ENCODE results near the gene SND1. TPM values are rescaled to one million over a fixed set of nuclear protein-coding genes. Genes with fewer than 3 reads are reported as not detected.

SND1 gene
- total and polyA plus RNA-seq, 2 donors (not counting 3 experiments of a cell fraction or from before 2014, with no cell fraction given), result 116 to 249 TPM

- Histone ChIP-seq H3K4me2 (ENCODE audit: insufficient read depth, low read length) (peak overlapping the region; percentile 3), H3K36me3 (ENCODE audit: control insufficient read depth in 2 of 2, extremely low read depth in 1 of 2, insufficient read depth in 2 of 2, low read length in 2 of 2) (no peaks in the 10 kb centered on the region), H3K4me3 (replicated peaks in 1 of 3; ENCODE audit: insufficient read depth in 1 of 3, low read depth in 1 of 3, low read length in 3 of 3) (peak overlapping the region in 1 of 3 experiments; percentile 45), H3K79me2 (ENCODE audit: control insufficient read depth, insufficient read depth, low read length) (no peaks in the 10 kb centered on the region), H3K9me1 (replicated peaks; ENCODE audit: control insufficient read depth, extremely low read depth, insufficient read depth, low read length) (no peaks in the 10 kb centered on the region), H3K9me3 (replicated peaks; ENCODE audit: control insufficient read depth, insufficient read depth, low read length) (no peaks in the 10 kb centered on the region), H4K20me1 (replicated peaks; ENCODE audit: control insufficient read depth, extremely low read depth, insufficient read depth, low read length) (peaks cover 4% of the 10 kb centered on the region), H2AFZ (ENCODE audit: low read depth, low read length) (no peak overlapping the region), H3K27ac (ENCODE audit: insufficient read depth, low read depth, low read length) (no peak overlapping the region), H3K27me3 (ENCODE audit: control insufficient read depth in 2 of 2, insufficient read depth in 2 of 2, low read length in 2 of 2) (no peaks in the 10 kb centered on the region), H3K9ac (replicated peaks; ENCODE audit: extremely low read depth, insufficient read depth, low read length) (no peak overlapping the region), H3K4me1 (ENCODE audit: control insufficient read depth, extremely low read depth, insufficient read depth, low read length) (peaks cover 14% of the 10 kb centered on the region)
- FAIRE-seq (no peak), DNase-seq (ENCODE audit: low read depth, low spot score) (no peak)
- intact Hi-C loops (cut with micrococcal nuclease) (loop anchor here (5.0 to 10.0 kb wide), 2 partner anchors 102 to 445 kb away; partner anchors contain the start of genes ARF5 and GCC1), dilution Hi-C loops (cut with MboI; ENCODE audit: extremely low pct_ligation_motif_present, low sequenced_read_pairs) (no loop called here)
- TSS peak; percentile 29 for BruUV-seq (replicated peaks)
- TF ChIP-seq GATA2 (IDR thresholded peaks at IDR 0.05; ENCODE audit: insufficient read depth, insufficient read length, low read depth, low read length), result no peak
- TF ChIP-seq CTCF (IDR thresholded peaks at IDR 0.05; ENCODE audit: extremely low read depth in 1 of 2, insufficient read depth in 1 of 2, low read depth in 1 of 2, low read length in 2 of 2), result no peak
- TF ChIP-seq JUN (IDR thresholded peaks at IDR 0.05; ENCODE audit: borderline replicate concordance, insufficient read depth, insufficient read length, low read depth), result no peak
- no peak for TF ChIP-seq POLR2AphosphoS5 (IDR thresholded peaks at IDR 0.05; ENCODE audit: insufficient read depth, low read depth, low read length)
- no peak for TF ChIP-seq EZH2 (IDR thresholded peaks at IDR 0.05; ENCODE audit: borderline replicate concordance, low read depth, low read length, severe bottlenecking)
- TF ChIP-seq FOS (IDR thresholded peaks at IDR 0.05; ENCODE audit: borderline replicate concordance, insufficient read depth, low read length), result no peak
- no peak for TF ChIP-seq POLR2A (IDR thresholded peaks at IDR 0.05; ENCODE audit: low read depth, low read length)
- no peak for TF ChIP-seq MYC (IDR thresholded peaks at IDR 0.05; ENCODE audit: low read depth, low read length)
- TF ChIP-seq, protein P1, sequence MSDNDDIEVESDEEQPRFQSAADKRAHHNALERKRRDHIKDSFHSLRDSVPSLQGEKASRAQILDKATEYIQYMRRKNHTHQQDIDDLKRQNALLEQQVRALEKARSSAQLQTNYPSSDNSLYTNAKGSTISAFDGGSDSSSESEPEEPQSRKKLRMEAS (IDR thresholded peaks at IDR 0.05; ENCODE audit: insufficient read depth, insufficient read length), result no peak
- POLR2A ChIA-PET, result no interaction called here
- CTCF ChIA-PET, result interaction anchor here (0.6 to 2.7 kb wide), 9 partner anchors 9 to 323 kb away, joined by 3 to 13 read pairs (median 5); no protein-coding TSS in a partner anchor
Measured at GRCh38 chr7:128030263-128030653, 378.3 kb downstream of the SND1 start.

Measured in endothelial cell of umbilical vein (primary cell).